HG03571 (cell line): ENCODE measurements around the gene MRPL2.

Source experiments
- ATAC-seq: cut with Tn5 transposase; IDR thresholded peaks from one replicate; pipeline ENCODE4 v1.9.1; 2021; ENCODE audit not compliant: unreplicated experiment

The MRPL2 gene

DNA sequence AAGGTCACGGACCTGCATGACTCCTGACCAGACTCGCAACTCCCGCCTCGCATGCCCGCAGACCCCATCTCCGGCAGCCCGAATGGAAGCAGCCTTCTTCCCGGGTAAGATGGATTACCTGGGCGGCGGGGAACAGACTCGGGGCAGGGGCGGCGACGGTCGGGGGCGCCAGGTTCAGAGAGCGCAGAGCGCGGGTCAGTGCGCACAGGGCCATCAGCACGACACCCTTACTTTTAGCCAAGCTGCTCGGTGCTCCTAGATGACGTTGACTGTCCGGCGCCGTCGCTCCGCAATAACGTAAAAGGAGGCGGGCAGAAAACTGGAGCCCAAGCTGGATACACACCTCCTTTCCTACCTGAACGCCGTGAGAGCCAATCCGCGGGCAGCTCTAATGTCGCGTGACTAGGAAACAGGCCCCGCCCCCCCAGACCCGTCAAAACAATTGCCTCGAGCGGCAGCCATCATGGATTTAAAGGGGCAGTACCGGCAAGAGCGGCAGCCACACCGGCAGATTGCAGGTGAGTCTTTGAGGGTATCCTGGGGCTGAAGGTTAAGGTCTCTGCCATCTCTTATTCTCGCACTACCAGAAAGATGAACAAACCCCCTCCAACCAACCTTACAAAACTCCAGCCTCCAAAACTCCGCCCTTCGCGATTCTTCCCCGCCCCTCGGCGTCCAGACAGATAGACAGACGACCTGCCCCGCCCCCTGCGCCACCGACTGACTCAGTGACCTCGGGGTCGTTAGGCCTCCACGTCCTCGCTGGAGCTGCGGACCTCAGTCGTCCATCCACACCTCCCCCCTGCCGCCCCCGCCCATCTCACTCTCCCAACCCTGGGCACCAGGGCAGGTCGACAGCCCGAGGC, at the start of gene MRPL2, which contains the start of gene KLC4:
MRPL2 (minus strand) TSS at position 267 of the 866 bp plus-strand sequence; CDS start at position 214, 53 bp downstream.
KLC4 (plus strand) TSS at position 464 of the 866 bp plus-strand sequence. CDS start 1,705 bp downstream, outside the sequence.
- peak; percentile 84 for ATAC-seq

DNA sequence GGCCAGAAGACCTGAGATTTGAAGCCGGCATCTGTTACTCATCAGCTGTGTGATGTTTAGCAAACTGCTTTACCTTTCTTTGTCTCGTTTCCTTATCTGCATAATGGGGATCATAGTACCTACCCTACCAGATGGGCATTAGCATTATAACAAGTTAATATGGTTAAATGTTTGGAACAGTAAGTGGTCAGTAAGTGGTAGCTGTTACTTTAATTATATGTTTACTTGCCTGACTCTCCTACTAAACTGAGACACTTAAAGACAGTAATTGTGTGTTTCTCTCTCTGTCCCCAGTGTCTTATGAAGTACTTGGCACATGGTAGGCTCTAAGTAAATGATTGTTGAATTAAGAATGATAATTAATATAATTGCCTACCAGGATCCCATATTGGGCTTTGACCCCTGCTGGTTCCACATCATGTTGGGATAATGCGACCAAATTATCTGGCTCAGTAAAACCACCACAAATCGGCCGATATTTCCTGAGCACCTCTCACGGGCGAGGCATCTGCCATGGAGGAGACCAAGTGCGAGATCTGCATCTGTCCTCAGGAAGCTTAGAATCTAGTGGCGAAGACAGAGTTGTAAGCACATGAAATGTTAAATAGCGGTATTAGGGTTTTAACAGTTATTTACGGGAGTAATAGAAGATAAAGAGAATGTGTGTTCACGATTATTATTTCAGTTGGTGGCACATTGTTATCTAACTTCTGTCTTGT, 48.3 kb upstream of the MRPL2 start:
- no peak for ATAC-seq

DNA sequence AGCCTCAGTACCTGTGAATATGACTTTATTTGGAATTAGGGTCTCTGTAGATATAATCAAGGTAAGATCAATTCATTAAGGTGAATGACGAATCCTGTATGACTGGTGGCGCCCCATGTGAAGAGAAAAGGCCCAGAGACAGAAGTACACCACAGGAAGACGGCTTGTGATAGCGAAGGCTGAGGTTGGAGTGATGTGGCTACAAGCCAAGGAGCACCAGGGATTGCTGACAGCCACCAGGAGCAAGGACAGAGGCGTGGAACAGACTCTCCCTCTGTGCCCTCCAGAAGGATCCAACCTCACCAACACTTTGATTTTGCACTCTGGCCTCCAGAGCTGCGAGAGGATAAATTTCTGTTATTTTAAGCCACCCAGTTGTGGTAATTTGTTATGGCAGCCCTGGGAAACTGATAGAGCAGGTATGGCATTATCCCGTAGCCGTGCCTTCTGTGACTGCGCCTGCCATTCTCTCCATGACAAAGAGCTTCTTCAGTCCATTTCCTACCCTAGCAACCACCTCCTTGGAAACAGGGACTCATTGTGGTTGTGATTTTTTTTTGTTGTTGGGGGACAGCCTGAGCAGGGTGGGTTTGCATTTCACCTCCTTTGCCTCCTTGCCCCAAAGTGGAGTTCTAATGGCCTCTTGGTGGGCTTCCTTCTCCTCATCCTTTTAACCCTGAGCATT, 46.4 kb upstream of the MRPL2 start:
- no peak for ATAC-seq

DNA sequence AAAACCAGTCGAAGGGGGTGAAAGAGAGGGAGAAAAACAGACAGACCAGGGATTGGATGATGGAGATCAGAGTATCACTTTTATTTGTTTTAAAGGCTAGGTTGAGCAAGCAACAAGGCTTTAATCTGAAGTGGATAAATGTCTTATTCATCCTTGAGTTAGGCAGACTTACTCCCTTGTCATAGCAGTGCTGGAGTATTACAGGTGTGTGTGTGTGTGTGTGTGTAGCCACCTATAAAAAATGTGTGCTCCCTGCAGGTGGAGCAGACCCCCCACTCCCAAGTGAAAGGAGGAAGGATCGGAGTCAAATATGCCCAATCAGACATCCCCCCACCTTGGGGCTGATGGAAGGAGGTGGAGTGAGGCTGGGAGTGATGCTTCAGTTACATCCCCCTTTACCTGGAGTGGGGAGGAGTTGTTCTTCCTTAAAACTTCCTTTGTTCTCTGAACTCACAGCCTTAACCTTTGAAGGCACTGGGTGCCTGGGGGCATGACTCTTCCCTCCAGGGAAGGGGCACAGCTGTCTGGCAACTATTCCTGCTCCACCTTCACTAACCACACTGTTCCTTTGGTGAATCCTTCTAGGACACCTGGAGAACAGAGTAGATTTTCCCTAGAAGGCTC, 44.1 kb upstream of the MRPL2 start:
- ATAC-seq: no peak

DNA sequence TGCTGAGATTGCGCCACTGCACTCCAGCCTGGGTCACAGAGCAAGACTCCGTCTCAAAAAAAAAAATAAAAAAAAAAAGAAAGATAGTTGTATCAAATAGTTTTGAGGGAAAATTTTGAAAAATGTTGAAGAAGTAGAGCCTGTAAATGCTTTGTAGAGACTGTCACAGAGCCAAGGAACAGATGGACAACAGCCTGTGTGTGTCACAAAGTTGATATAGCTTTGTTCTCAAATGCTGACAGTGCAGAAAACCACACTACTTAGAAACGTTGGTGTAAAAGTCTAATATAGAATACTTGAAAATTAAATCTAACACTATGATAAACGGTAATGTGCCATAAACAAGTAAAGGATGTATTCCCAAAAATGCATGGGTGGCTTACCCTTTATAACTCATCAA, 42.3 kb upstream of the MRPL2 start:
- ATAC-seq: no peak

DNA sequence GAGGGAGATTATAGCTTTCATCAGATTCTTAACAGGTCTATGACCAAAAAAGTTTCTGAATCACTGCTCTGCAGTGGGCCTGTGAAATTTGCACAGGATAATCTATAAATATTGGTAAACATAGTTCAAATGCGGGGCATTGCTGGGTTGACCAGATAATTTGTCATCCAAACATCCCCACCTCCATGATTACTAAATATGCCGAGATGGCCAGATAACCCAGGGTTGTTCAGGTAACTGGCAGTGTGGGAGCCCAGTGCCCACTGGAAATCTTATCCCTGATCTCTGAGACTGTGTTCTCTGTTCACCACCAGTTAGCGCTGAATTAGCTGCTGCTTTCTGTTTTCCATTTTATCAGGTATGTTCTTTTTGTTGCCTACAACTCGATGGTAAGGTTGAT, 38.3 kb upstream of the MRPL2 start:
- no peak for ATAC-seq

DNA sequence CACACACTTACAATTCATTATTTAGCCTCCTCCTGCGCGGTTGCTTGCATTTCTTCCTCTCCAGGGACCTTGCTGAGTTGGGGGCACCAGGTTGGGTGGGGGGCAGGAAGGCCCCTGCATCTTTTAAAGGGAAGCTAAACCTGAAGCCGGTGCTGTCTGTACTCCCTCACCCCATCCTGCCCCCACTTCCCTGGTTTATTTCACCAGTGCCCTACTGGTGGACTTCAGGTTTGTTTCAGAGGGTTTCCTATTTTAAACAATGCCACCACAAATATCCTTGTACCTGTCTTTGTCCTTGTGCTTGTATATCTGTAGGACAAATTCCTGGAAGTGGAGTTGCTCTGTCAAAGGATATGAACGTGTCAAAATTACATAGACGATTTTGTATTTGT, 37.9 kb upstream of the MRPL2 start:
- no peak for ATAC-seq

DNA sequence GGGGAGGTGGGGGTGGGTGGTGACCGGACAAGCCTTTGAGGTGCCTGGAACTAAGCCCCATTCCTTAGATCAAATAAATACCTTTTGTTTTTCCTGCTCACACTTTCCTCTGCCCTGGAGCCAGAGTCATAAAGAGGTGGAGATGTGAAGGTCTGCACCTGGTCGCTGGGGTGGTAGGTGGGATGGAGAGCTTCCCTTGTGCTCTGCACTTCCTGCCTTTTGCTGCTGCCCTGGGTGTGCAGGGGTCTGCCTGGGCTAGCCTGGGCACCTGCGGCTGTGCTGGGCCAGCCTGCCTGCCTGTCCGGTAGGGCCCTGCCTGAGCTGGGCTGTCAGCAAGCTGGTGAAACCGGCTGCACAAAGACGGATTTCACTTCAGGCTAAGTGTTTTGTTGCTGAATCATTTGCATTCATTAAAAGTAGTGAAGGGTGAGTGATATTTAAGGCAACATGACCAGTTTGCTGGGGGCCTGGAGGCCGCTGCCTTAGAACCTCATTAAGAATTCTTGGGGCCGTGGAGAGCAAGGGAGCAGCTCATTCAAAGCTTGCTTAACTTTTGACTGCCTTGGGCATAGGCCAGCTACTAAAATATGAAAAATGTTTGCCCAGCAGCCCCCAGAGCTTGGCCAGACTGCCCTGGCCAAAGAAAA, 37.3 kb upstream of the MRPL2 start:
- no peak for ATAC-seq

DNA sequence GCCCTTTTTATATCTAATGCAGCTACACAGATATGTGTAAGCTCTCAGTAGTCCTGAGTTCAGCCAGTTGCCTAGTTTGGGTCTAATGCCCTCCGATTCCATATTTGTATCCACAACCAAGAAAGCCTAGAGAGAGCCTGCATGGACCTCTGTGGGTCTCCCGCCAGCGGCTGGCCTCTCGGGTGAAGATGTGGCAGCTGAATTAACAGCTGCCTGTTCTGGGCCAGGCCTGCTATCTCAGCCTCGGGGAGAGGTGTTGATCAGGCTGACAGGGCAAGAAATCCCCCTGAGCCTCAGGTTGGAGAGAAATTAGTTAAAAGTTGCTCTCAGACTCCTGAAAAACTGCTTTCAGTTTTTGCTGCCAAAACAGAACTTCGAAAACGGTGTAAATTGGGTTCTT, 36.7 kb upstream of the MRPL2 start:
- no peak for ATAC-seq

DNA sequence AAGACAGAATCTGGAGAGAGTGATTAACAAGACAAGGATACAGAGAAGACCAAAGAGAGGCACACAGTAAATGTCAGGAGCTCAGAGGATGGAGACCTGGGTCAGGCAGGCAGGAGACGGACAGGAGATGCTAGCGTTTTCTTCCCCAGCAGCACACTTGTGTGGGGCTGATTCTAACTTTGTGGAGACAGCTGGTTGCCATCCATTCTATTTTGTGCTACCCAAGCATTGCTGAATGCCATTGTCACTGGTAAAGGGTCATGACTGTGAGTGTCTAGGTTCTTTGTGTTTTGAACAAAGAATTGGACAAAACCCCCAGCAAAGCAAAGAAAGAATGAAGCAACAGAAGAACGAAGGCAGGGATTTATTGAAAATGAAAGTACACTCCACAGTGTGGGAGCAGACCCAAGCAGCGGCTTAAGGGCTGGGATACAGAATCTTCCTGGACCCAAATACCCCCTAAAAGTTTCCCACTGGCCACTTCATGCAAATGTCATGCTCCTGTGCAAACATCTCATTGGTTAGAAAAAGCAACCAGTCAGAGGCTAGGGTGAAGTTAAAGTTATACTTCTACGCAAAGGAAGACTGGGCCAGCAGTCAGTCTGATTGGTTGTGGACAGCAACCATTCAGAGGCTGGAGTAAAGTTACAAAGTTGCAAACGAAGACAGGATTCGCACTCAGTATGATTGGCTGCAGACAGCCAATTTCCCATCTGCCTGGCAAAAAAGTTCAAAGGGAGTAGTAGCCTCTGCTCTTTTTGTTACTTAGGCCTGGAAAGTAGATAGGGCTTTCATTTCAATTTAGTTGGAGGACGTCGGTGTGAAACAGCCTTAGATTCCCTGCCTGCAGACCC, 34.4 kb upstream of the MRPL2 start:
- no peak for ATAC-seq

DNA sequence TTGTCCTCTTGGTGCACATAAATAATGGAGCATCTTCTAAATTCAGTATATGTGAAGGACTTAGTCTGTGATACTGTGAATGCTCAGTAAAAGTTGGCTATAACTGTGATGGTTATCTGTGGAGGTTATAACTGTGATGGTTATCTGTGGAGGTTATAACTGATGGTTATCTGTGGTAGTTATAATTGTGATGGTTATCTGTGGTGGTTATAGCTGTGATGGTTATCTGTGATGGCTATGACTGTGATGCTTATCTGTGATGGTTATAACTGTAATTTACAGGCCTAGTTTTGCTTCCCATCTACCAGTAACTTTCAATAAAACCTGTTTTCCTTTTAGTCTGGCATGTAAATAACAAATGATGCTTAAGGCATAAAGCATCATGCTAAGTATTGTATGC, 33.4 kb upstream of the MRPL2 start:
- no peak for ATAC-seq

DNA sequence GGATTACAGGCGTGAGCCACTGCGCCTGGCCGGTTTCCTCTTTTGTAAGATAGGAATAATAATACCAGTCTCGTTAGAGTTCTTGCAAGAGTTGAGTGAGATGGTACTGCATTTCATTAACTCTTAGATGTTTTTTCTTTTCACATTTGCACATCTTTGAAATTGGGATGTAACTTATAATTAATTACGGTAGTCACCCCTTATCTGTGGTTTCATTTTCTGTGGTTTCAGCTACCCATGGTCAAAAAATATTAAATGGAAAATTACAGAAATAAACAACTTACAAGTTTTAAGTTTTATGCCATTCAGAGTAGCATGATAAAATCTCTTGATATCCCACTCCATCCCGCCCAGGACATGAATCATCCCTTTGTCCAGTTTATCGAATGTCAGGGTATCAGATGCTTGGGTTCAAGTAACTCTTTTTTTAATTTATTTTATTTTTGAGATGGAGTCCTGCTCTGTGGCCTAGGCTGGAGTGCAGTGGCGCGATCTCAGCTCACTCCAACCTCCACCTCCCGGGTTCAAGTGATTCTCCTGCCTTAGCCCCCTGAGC, 32.3 kb upstream of the MRPL2 start:
- no peak for ATAC-seq

DNA sequence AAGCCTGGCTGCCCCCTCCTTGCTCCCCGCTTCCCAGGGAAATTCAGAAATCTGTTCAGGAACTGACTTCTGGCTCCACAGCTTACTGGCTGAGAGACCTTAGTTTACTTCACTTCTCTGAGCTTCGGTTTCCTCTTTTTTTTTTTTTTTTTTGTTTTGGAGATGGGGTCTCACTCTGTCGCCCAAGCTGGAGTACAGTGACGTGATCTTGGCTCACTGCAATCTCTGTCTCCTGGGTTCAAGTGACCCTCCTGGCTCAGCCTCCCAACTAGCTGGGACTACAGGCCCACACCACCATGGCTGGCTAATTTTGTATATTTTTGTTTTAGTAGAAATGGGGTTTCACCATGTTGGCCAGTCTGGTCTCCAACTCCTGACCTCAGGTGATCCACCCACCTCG, 31.8 kb upstream of the MRPL2 start:
- ATAC-seq: no peak

DNA sequence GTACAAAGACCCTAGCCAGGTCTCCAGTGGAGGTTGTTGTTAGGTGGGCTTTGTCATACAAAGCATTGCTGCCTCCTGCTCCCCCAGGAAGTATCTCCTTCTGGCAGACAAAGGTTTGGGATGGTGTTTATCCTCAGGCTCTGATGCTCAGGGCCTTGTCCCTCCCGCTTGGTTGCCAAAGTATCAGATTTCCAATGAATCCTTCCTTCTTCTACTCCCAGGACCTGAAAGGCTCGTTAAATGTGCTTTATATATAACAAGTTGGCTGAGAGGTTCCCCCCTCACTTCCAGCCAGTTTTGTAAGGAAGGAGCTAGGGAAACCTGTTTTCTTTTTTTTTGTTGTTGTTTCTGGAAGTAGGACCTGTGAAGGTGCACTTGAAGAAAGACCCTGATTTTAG, 31.3 kb upstream of the MRPL2 start:
- no peak for ATAC-seq

DNA sequence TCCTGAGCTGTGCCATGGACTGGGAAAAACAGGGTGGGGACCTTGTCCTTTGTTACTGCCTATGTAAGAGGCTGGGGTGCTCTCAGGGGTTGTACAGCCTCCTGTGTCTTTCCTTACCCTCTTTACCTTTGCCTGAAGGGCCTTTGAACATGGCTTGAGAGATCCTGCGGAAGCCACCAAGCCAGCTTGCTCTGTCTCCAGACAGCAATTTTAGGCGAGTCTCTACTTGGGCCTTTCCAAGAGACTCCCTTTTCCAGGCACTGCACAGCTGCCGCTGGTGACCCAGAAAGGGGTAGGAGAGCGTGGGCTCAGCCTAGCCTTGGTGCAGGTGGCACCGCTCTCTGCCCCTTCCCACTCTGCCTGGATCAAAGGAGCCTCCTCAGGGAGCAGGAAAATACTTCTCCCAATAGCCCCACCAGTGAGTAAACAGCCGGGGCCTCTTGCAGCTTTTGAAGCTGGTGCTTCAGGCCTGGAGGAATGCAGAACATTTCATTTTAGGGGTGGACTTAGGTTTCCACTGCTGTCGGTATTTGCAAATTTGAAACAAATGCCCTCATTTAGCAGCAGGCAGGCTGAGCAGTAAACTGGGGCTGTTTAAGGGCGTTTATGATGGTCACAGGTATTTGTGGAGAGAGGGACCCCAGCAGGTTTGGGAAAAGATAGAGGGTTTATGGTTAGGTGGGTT, 30.8 kb upstream of the MRPL2 start:
- no peak for ATAC-seq

DNA sequence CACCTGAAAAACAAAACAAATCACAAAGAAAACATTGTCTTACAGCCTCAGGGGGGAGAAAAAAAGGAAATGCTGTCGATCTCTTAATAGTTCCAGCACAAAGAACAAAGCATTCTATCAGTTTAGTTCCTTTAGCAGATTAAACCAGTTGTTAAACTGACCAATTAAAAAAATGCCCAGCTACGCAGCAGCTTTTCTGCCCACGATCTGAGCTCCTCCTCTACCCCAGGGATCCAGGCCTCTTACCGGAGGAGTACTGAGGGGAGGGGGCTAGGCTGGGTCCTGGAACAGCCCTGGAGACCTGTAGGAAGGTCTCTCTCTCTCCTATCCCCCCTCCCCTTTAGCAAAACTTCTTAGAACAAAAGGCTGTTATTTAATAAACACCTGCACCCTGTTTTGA, 30.2 kb upstream of the MRPL2 start:
- ATAC-seq: no peak

DNA sequence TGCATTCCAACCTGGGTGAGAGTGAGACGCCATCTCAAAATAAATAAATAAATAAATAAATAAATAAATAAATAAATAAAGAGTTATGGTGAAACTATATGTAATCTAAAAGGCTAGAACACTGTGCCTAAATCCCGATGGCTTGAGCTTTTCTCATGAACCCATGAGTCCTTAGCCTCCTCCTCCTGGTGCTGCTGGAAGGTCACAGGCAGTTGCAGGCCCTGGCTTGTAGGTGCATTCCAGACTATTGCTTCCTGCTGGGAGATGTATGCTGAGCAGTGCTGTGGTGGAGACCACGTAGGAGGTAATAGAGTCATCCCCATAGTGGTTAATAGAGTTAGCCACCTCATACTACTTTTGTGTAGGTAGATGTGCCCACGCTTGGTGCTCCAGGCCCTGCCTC, 29.4 kb upstream of the MRPL2 start:
- no peak for ATAC-seq

DNA sequence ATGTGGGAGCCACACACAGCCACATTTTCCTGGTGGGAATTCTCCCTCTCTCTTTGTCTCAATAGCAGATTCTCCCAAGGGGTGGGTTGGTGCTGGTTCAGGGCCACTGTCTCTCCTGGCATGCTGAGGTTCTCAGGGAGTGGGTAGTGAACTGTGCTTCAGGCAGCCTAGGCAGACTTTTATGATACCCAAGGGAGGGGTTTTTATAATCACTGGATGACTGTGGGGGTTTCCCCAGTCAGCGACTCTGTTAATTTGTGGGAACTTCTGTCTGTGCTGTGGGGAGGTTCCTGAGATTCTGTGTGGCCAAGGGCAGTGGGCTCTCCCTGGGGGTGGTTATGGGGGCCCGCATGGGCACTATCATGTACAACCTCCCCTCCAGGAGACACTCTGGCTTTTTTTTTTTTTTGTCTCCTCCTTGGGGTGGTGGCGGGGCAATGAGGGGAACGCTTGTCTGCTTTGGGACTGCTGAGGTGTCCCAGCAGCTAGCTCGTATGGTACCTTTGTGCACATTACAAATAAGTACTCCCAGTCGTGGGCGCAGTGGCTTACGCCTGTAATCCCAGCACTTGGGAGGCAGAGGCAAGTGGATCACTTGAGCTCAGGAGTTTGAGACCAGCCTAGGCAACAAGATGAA, 26.9 kb upstream of the MRPL2 start:
- no peak for ATAC-seq
